Measurements from ENCODE around the gene RPL32.
"Not testable (repeated sequence)": the region's sequence is repeated elsewhere in the genome, so short reads cannot be mapped to it uniquely, and the experiment has no call there.

RPL32 gene

DNA sequence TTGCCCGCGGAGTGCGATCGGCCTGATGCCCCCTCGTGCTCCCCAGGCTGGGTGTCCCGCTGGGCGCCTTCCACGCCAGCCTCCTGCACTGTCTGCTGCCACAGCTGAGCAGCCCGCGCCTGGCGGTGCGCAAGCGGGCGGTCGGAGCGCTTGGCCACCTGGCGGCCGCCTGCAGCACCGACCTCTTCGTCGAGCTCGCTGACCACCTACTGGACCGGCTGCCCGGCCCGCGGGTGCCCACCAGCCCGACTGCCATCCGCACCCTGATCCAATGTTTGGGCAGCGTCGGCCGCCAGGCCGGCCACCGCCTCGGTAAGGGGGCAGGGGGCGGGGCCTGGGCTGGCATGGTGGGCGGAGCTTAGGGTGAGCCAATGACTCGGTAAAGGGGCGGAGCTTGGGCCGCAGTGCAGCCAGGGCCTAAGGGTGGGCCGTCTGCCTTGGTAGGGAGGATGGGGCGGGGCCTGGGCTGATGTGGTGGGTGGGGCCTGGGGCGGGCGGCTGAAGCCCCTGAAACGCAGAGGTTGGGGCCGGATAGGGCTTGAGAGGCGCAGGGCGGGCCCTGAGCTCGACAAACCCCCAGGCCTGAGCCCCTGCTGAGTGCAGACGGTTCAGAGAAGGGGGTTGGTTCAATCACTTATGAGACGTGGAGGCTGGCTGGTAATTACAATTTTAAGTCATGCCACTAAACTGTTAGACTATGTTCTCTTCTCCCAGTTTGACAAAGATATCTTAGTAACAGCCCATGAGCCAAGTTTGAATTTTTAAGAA, 31.2 kb downstream of the RPL32 start:
- in situ Hi-C loops (cut with HindIII; ENCODE audit: low sequenced_read_pairs): no loop called here

DNA sequence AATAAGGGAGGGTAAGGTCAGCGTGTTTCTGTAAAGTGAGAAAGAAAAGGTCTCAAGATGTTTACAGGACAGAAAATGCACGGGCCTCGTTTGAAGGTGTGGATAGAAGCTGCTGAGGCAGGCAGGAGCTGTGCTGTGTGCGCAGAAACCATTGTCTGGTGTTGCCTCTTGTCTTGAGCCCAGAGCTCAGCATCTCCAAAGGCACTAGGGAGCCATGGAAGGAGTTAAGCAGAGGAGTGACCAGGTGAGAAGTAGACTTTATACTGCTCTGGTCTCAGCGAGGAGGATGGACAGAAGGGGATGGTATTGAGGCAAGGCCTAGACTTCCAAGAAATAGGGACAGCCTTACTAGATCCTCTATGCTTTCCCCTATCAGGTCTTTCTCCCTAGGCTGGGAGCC, 31.9 kb downstream of the RPL32 start:
- in situ Hi-C loops (cut with HindIII; ENCODE audit: low sequenced_read_pairs): no loop called here

- in situ Hi-C loops (cut with HindIII; ENCODE audit: low sequenced_read_pairs): no loop called here
Measured at GRCh38 chr3:12809001-12809400, 32.4 kb downstream of the RPL32 start.

DNA sequence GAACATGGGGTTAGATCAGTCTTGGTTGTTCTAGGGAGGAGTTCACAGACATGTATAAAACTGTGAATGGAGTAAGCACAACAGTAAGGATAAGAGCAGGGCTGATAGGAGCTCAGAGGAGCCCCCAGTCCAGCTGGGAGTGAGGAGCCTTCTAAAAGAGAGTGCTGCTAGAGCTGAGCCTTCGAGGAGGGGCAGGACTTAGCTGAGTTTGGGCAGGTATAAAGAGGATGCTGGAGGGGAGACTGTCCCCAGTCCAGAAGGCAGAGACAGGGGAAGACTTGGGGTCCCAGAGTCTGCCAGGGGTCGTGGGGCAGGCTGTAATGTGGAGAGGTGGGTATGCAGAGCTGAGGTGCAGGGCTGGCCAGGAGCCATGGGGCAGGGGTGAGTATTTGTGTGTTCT, 32.8 kb downstream of the RPL32 start:
- in situ Hi-C loops (cut with HindIII; ENCODE audit: low sequenced_read_pairs): no loop called here

GRCh38 chr3:12807601-12808359, 33.6 kb downstream of the RPL32 start:
- in situ Hi-C loops (cut with HindIII; ENCODE audit: low sequenced_read_pairs): no loop called here

DNA sequence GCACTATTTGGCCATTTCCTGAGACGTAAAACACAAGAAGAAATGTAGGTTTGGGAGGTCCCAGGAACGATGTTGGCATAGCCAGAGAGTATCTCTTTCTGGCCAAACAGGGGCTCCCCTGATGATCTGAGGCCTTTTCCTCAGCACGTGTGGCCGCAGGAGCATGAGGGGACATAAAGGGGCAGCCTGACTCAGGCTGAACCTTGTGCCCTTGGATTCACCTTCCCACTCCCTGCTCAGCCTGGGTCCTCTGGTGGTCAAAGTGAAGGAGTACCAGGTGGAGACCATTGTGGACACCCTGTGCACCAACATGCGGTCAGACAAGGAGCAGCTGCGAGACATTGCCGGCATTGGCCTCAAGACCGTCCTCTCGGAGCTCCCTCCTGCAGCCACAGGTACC, 34.3 kb downstream of the RPL32 start:
- in situ Hi-C loops (cut with HindIII; ENCODE audit: low sequenced_read_pairs): no loop called here

- in situ Hi-C loops (cut with HindIII; ENCODE audit: low sequenced_read_pairs): no loop called here
Measured at GRCh38 chr3:12803371-12803770, 38.0 kb downstream of the RPL32 start.

GRCh38 chr3:12799525-12800440, 41.6 kb downstream of the RPL32 start:
- in situ Hi-C loops (cut with HindIII; ENCODE audit: low sequenced_read_pairs): no loop called here

- in situ Hi-C loops (cut with HindIII; ENCODE audit: low sequenced_read_pairs): no loop called here
Measured at GRCh38 chr3:12798559-12799179, 42.7 kb downstream of the RPL32 start.

DNA sequence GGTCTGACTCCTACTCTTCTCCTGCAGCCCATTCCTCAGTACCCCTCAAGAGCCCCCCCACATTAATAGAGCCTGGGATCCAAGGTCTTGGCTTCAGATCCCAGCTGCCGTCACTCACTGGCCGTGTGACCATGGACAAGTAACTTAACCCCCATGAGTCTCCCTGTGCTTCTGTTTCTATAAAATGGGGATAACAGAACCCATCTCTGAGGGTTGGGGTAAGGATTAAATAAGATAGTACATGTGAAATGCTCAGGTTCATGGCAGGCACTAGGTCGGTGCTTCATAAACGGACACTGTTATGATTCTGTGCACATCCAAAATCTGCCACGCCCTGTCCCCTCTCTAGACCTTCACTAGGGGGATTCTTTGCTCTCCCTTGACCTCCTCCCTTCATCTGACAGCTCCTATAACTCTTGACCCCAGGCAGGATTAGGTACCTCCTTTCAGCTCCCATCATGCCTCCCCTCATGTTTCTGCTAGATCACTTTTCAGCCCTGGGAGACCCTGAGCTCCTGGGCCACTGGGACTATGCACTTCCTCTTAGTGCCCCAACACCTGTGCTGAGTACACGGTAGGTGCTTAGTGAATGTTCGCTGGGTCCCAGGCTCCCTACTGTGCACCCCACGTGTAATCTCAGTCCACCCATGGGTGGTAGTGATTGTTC, 43.3 kb downstream of the RPL32 start:
- in situ Hi-C loops (cut with HindIII; ENCODE audit: low sequenced_read_pairs): no loop called here

GRCh38 chr3:12797124-12797891, 44.1 kb downstream of the RPL32 start:
- in situ Hi-C loops (cut with HindIII; ENCODE audit: low sequenced_read_pairs): no loop called here

DNA sequence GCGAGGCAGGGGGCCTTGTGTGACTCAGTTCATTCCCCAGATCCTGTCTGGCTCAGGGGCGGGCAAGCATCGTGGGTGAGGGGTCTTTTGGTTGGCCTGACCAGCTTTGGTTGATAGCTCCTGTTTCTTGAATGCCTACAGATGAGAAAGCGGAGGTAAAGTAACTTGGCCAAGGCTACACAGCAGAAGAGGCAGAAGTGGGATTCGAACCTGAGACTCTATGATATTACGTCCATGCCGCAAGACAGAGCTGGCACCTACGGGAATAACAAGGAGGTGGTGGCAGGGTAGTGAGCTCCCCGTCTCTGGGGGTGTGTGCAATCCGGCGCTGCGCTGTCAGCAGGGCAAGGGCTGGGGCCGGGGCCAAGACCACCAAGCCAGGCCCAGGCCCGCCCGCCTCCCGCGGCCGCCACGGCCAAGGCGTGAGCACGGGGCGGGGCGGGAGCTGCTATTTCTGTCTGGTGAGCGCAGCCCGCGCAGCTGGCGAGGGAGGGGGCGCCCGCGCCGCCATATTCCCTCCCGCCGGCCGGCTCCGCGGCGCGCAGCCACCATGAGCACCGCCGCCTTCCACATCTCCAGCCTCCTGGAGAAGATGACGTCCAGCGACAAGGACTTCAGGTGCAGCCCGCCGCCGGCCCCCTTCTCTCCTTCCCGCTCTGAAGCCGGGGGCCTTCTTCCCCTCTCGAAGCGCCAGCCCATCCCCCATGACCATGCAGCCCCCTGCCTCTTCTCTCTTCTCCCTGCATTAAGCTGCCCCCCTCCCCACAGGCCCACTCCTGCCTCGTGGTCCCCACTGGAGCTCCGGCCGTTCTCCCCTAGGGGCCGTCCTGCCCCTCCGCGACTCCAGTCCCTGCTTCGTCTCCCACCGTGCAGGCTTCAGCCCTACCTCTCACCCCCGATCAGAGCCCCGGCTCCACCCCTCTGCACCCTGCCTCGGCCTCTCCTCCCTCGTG, 44.9 kb downstream of the RPL32 start, which contains the start of gene CAND2:
Gene CAND2, plus strand, starts transcription at position 510 of the 953 bp plus-strand sequence. Its CDS starts 41 bp downstream, at position 551.
- in situ Hi-C loops (cut with HindIII; ENCODE audit: low sequenced_read_pairs): no loop called here

- in situ Hi-C loops (cut with HindIII; ENCODE audit: low sequenced_read_pairs): no loop called here
Measured at GRCh38 chr3:12793701-12794100, 47.7 kb downstream of the RPL32 start.

- in situ Hi-C loops (cut with HindIII; ENCODE audit: low sequenced_read_pairs): no loop called here
Measured at GRCh38 chr3:12791430-12791829, 49.9 kb downstream of the RPL32 start.

GRCh38 chr3:12787967-12788690, 53.2 kb downstream of the RPL32 start:
- in situ Hi-C loops (cut with HindIII; ENCODE audit: low sequenced_read_pairs): not testable (repeated sequence)

- in situ Hi-C loops (cut with HindIII; ENCODE audit: low sequenced_read_pairs): not testable (repeated sequence)
Measured at GRCh38 chr3:12787346-12787745, 54.0 kb downstream of the RPL32 start.

GRCh38 chr3:12785096-12785495, 56.3 kb downstream of the RPL32 start:
- in situ Hi-C loops (cut with HindIII; ENCODE audit: low sequenced_read_pairs): no loop called here
